Epithelial cell of esophagus (primary cell): ENCODE measurements around the gene STIMATE.

Experiments used
- DNase-seq: peaks from one replicate; pipeline ENCODE4 v3.0.0; 2010; ENCODE audit warnings: low read depth
- H3K4me3 ChIP-seq: 2 replicates; pipeline ENCODE4 v1.5.1; 2011; ENCODE audit warnings: mild to moderate bottlenecking, low read length, control low read depth
- CTCF ChIP-seq: IDR thresholded peaks from 2 replicates; pipeline ENCODE4 v1.5.1; 2011; ENCODE audit warnings: low read depth, mild to moderate bottlenecking, low read length, control low read depth, inconsistent platforms; ENCODE audit not compliant: insufficient read depth; ENCODE audit errors: missing control alignments

The STIMATE gene

GRCh38 chr3:52880047-52880446 lies 17.3 kb downstream of the STIMATE start:
- H3K4me3 ChIP-seq: no peak overlapping the region

GRCh38 chr3:52879581-52879980 lies 17.8 kb downstream of the STIMATE start:
- TF ChIP-seq CTCF: no peak
- no peak for DNase-seq
- no peak overlapping the region for H3K4me3 ChIP-seq

More at GRCh38 chr3:52880047-52880446, 17.3 kb downstream of the STIMATE start:
- no peak for TF ChIP-seq CTCF
- no peak for DNase-seq

- TF ChIP-seq CTCF: no peak
Measured at GRCh38 chr3:52879090-52879489, 18.3 kb downstream of the STIMATE start.

GRCh38 chr3:52877085-52877484 lies 20.3 kb downstream of the STIMATE start:
- H3K4me3 ChIP-seq: no peak overlapping the region
- no peak for TF ChIP-seq CTCF
- DNase-seq: no peak

More at GRCh38 chr3:52879090-52879489, 18.3 kb downstream of the STIMATE start:
- no peak overlapping the region for H3K4me3 ChIP-seq
- DNase-seq: no peak

- no peak for TF ChIP-seq CTCF
- H3K4me3 ChIP-seq: no peak overlapping the region
- DNase-seq: no peak
Measured at GRCh38 chr3:52874864-52875587, 22.3 kb downstream of the STIMATE start.

GRCh38 chr3:52874160-52874701 lies 23.1 kb downstream of the STIMATE start:
- H3K4me3 ChIP-seq: no peak overlapping the region
- DNase-seq: no peak
- TF ChIP-seq CTCF: no peak
